ENCODE data around the gene VKORC1L1.
A peak's percentile ranks its signal among the peaks of the same experiment; 100 is the strongest.
"Not testable (repeated sequence)": the region's sequence is repeated elsewhere in the genome, so short reads cannot be mapped to it uniquely, and the experiment has no call there.

VKORC1L1 gene

DNA sequence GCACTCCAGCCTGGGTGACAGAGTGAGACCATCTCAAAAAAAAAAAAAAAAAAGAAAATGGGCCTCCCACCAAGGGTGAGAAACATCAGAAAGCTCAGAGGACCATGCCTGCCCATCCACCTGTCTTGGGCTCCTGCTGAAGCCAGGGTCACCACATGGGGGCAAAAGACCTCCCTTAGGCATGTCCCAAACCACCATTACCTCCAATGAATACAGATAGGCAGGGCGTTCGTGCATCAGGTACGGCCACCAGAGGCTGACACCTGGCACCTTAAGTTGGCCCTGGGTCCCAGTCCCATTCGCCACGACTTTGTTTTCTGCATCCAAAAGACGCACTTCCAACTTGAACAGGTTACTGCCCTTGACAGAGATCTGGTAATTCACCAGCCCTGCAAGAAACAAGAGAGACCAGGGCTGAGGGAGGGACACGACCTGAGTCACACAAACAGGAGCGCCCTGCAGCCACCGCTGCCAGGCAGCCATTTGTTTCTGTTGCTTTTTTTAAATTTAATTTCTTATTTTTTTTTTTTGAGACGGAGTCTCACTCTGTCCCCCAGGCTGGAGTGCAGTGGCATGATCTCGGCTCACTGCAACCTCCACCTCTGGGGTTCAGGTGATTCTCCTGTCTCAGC is 103.1 kb downstream of the VKORC1L1 start:
- DNase-seq (ENCODE audit: low read depth in 2 of 2, low spot score in 1 of 2) = no peak

- DNase-seq (ENCODE audit: low read depth in 2 of 2, low spot score in 1 of 2) = no peak
Observed at GRCh38 chr7:65976659-65977196, 103.9 kb downstream of the VKORC1L1 start.

DNA sequence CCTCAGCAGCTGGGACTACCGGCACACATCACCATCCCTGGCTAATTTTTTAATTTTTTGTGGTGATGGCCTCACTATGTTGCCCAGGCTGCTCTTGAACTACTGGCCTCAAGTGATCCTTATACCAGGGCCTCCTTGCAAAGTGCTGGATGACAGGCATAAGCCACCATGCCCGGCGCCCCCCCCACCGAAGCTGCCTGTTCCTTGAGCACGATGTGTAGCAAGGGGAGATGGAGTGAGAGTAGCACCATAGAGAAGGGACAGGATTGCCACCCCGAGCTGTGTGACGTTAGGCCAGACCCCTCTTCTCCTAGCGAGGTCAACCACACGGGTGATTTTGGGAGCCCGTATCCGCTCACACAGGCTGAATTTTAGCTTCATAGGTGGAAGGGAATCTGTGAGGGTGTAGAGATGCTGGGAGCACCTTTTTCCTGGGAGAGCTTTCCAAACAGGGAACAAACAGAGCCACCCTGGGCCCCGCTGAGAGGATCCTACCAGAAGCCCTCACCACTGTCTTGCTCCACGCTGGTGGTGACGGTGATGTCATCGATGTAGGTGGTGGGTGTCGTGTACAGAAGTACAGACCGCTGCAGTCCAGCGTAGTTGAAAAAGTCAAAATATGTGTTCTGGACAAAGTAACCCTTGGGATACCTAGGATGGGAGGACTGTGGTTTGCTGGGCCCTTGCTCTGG is 106.2 kb downstream of the VKORC1L1 start:
- no peak for DNase-seq (ENCODE audit: low read depth in 2 of 2, low spot score in 1 of 2)

DNA sequence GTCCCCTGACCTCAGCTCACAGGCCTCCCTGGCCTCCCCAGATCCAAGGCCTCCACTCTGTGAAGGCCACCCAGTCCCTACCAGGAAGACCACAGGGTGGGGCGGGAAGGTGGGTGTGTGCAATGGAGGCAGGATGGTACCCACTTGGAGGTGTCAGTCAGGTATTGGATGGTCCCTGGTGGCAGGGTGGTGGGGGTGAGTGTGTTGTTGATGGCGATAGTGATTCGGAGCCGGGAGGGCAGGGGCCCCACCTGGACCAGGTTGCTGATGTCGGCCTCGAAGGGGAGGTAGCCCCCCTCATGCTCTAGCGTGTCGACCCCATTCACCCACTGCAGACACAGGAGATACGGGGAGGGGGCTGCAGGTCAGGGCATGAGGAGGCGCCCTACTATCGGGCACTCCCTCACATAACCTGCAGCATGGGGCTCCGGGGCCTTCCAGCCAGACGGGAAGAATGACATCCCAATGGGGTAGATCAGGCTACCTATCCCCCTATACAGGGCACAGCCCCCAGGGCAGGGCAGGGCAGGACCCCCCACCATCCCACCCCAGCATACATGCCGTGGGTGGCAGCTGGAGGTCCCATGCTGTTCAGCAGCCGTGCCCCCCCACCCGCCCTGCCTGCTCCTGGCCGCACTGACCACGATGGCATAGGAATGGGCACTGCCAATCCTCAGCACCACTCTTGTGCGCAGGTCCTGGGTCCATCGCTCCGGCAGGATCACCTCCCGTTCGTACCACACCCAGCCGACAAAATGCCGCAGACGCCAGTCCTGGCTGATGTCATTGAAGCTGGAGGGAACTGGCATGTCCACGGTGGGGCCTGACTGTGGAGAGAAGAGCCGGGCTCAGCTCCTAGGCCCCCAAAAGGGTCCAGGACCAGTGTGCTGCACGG is 107.0 kb downstream of the VKORC1L1 start:
- no peak for DNase-seq (ENCODE audit: low read depth in 2 of 2, low spot score in 1 of 2)

DNA sequence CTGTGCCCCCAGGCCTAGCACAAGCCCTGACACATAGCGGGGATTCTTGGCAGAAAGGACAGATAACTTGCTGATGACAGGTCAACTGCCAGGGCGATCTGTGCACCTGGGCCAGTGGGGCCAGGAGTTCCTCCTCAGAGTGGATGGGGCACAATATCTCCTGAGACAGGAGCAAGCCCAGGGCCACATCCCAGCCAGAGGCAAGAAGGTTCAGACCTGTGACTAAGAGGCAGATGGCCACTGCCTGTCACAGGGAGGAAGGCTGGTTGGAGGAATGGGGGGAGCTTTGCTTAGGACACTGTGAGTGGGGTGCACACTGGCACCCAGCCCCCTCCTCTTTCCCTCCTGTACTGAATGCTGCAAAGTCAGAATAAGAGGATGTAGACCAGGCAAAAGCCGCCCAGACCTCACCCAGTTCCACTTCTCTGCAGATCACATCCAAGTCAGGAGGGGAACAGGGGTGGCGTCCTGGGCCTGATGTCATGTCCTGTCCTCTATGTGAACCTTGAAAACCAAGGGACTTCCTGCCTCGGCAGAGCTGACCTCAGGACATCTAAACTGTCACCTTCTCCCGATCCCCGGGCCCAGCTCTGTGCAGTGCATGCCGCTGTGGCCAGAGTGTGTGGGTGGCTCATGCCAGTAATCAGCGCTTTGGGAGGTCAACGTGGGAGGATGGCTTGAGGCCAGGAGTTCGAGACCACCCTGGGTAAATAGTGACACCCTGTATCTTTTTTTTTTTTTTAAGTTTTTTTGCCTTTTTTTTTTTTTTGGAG is 107.8 kb downstream of the VKORC1L1 start:
- DNase-seq (ENCODE audit: low read depth in 2 of 2, low spot score in 1 of 2) = peak; percentile 12 to 34

- peak; percentile 67 to 79 for DNase-seq (ENCODE audit: low read depth in 2 of 2, low spot score in 1 of 2)
Observed at GRCh38 chr7:65981965-65982792, 109.3 kb downstream of the VKORC1L1 start, which contains the start of gene GUSB. Gene GUSB, minus strand, starts transcription at chr7:65982213. Its CDS starts 30 bp downstream, at chr7:65982183.

DNA sequence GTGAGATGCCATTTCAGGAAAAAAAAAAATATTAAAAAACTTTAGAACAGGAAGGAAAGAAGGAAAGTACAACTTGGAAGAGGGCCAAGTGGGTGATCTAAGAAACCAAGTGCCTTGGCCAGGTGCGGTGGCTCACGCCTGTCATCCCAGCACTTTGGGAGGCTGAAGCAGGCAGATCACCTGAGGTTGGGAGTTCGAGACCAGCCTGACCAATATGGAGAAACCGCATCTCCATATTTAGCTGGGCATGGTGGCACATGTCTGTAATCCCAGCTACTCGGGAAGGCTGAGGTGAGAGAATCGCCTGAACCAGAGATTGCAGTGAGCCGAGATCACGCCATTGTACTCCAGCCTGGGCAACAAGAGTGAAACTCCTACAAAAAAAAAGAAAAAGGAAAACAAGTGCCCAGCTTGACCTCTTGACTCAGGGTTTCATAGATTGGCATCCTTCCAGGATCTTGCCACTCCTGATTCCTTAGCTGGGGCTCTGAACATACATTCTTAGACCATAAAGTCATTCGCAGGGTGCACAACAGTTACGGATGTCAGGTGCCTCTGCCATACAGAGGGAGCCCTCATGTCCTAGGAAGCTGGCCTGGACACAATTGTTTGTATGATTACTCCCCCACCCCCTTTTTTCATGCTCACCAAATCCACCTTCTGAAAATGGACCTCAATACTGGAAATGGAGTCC is 111.2 kb downstream of the VKORC1L1 start:
- no peak for DNase-seq (ENCODE audit: low read depth in 2 of 2, low spot score in 1 of 2)

DNA sequence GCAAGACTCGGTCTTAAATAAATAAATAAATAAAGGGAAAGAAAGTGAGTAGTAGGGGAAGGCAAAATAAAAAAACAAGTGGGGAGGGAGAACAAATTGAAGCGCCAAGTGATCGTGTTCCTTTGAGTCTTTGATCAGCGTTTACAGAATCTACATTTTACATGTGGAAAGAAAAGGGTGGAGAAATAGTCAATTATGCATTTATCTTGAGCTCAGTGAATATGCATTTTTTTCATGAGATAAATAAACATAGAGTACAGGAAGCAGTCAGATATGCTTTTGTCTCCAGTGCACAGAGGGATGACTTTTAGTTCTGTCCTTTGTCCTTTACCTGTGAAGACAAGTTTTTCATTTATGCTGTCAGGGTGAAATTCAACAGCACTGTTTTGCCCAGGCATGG is 115.2 kb downstream of the VKORC1L1 start:
- no peak for DNase-seq (ENCODE audit: low read depth in 2 of 2, low spot score in 1 of 2)

GRCh38 chr7:65988503-65988902 is 115.6 kb downstream of the VKORC1L1 start:
- DNase-seq (ENCODE audit: low read depth in 2 of 2, low spot score in 1 of 2) = not testable (repeated sequence)

DNA sequence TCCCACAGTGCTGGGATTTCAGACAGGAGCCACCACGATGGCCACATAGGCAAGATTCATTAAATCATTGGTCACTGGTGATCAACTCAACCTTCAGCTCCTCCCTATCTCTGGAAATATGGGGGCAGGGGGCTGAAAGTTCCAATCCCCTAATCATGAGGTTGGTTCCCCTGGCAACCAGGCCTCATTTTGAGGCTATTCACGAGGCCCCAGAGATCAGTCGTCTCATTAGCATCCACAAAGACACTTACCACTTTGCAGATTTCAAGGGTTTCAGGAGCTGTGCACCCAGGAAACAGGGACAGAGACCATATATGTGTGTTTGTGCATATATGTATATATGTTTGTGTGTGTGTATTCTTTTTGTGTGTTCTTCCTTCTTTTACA is 116.8 kb downstream of the VKORC1L1 start:
- no peak for DNase-seq (ENCODE audit: low read depth in 2 of 2, low spot score in 1 of 2)

DNA sequence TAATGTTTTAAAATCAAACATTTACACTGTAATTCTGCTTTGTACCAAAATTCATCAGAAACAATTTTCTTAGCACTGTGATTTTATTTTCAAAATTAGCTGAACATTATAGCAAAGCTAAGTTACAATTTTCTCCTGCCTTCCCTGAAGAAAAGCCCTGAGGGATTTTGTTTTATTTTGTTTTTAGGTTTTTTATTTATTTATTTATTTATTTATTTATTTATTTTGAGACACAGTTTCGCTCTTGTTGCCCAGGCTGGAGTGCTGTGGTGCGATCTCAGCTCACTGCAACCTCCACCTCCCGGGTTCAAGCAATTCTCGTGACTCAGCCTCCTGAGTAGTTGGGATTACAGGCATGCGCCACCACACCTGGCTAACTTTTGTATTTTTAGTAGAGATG is 119.0 kb downstream of the VKORC1L1 start:
- not testable (repeated sequence) for DNase-seq (ENCODE audit: low read depth in 2 of 2, low spot score in 1 of 2)

GRCh38 chr7:65992526-65992925 is 119.7 kb downstream of the VKORC1L1 start:
- DNase-seq (ENCODE audit: low read depth in 2 of 2, low spot score in 1 of 2) = no peak

DNA sequence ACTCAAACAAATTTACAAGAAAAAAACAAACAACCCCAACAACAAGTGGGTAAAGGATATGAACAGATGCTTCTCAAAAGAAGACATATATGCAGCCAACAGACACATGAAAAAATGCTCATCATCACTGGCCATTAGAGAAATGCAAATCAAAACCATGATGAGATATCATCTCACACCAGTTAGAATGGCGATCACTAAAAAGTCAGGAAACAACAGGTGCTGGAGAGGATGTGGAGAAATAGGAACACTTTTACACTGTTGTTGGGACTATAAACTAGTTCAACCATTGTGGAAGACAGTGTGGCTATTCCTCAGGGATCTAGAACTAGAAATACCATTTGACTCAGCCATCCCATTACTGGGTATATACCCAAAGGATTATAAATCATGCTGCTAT is 122.1 kb downstream of the VKORC1L1 start:
- not testable (repeated sequence) for DNase-seq (ENCODE audit: low read depth in 2 of 2, low spot score in 1 of 2)

- not testable (repeated sequence) for DNase-seq (ENCODE audit: low read depth in 2 of 2, low spot score in 1 of 2)
Observed at GRCh38 chr7:66000823-66001417, 128.0 kb downstream of the VKORC1L1 start.

- DNase-seq (ENCODE audit: low read depth in 2 of 2, low spot score in 1 of 2) = not testable (repeated sequence)
Observed at GRCh38 chr7:66005115-66005671, 132.3 kb downstream of the VKORC1L1 start.

DNA sequence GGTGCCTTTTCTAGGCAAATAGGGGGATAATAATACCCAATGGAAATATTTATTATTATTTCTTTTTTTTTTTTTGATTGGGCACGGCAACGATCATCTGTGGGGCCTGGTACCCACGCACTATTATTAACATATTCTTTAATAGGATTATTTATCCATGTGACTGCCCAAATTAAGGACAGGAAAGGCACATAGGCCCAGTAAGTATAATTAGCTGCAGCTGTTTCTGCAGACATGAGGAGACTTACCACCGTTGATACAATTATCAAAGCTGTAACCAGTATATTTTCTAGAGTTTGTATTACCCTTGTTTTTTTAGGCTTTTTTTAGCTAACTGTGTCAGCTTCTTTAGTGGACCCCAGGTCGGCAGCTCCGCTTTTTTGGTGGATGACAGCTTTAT is 134.4 kb downstream of the VKORC1L1 start:
- no peak for DNase-seq (ENCODE audit: low read depth in 2 of 2, low spot score in 1 of 2)

All from stimulated activated CD8-positive, alpha-beta memory T cell treated with anti-CD3 and anti-CD28 coated beads, Interleukin-4, amount 100 ng/mL, for 4 hours (primary cell).